Parathyroid adenoma (tissue), 2 donors: ENCODE results near the gene RPS6KA2.

Source experiments
- H2AFZ ChIP-seq: fragments of 300-600 bp; sonication (generic); one replicate; pipeline ENCODE4 v1.7.0; 2017; ENCODE audit warnings: antibody characterized with exemption, mild to moderate bottlenecking
- H3K27ac ChIP-seq: fragments of 300-600 bp; sonication (generic); one replicate; pipeline ENCODE4 v1.7.0; 2017
- H3K27me3 ChIP-seq: fragments of 300-600 bp; sonication (generic); one replicate; pipeline ENCODE4 v1.7.0; 2017; ENCODE audit warnings: low read length; ENCODE audit not compliant: control insufficient read depth, insufficient read depth
- H3K36me3 ChIP-seq: fragments of 300-600 bp; sonication (generic); one replicate; pipeline ENCODE4 v1.7.0; 2017; ENCODE audit warnings: low read length; ENCODE audit not compliant: control insufficient read depth, insufficient read depth
- H3K4me1 ChIP-seq: fragments of 300-600 bp; sonication (generic); one replicate; pipeline ENCODE4 v1.7.0; 2017; ENCODE audit warnings: control low read depth
- H3K4me2 ChIP-seq: fragments of 300-600 bp; sonication (generic); one replicate; pipeline ENCODE4 v1.7.0; 2017; ENCODE audit warnings: low read length
- H3K4me3 ChIP-seq: fragments of 300-600 bp; sonication (generic); one replicate; pipeline ENCODE4 v1.7.0; 2017; ENCODE audit warnings: low read depth, low read length
- H3K79me2 ChIP-seq: fragments of 300-600 bp; sonication (generic); one replicate; pipeline ENCODE4 v1.7.0; 2017; ENCODE audit warnings: control low read depth
- H3K9ac ChIP-seq: fragments of 300-600 bp; sonication (generic); one replicate; pipeline ENCODE4 v1.7.0; 2017; ENCODE audit warnings: mild to moderate bottlenecking
- H3K9me3 ChIP-seq: fragments of 300-600 bp; sonication (generic); one replicate; pipeline ENCODE4 v1.7.0; 2017; ENCODE audit warnings: low read length; ENCODE audit not compliant: control insufficient read depth
- TF ChIP-seq, protein P1 (sequence below): fragments of 300-600 bp; sonication (generic); IDR thresholded peaks from one replicate; pipeline ENCODE4 v1.7.0; 2017; ENCODE audit warnings: antibody characterized with exemption, mild to moderate bottlenecking
- donor health status: primary hyperparathyroidism.

RPS6KA2 gene

DNA sequence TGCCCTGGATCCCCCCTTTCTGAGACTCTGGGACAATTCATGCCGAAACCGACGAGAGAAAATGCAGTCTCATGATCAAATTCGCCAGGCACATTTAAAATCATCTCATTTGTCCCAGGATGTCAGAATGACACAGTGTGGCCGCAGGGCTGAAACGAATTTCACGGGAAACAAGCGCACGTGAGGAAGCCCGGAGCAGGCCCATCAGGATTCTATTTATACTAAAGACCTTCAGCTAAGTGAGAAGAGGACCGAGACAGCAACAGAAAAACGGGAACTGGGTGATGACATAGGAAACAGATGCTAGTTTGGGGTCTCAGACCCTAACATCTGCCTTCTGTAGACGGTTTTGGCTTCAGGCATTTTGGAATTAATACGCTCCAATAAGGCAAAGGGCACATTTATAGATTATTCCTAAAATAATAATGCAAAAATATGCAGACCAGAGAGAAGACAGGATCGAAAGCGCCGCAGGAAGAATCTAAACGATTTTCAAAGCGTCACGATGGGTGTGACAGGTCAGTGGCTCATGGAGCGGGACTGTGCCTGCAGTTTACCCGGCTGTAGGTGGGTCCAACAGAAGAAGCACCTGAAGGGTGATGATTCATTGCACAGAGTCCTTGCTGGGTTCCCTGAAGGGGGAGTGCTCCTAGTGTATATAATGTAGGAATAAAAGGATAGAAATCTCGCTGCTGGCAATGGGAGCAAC lies 163.5 kb downstream of the RPS6KA2 start:
- Histone ChIP-seq H3K4me3 (no peak overlapping the region), H3K4me2 (no peak overlapping the region), H3K9ac (no peak overlapping the region), H3K27ac (no peak overlapping the region), H3K4me1 (peaks cover 3% of the 10 kb centered on the region), H2AFZ (no peak overlapping the region), H3K79me2 (no peaks in the 10 kb centered on the region), H3K27me3 (no peaks in the 10 kb centered on the region), H3K9me3 (no peaks in the 10 kb centered on the region), H3K36me3 (no peaks in the 10 kb centered on the region)
- TF ChIP-seq, protein P1, sequence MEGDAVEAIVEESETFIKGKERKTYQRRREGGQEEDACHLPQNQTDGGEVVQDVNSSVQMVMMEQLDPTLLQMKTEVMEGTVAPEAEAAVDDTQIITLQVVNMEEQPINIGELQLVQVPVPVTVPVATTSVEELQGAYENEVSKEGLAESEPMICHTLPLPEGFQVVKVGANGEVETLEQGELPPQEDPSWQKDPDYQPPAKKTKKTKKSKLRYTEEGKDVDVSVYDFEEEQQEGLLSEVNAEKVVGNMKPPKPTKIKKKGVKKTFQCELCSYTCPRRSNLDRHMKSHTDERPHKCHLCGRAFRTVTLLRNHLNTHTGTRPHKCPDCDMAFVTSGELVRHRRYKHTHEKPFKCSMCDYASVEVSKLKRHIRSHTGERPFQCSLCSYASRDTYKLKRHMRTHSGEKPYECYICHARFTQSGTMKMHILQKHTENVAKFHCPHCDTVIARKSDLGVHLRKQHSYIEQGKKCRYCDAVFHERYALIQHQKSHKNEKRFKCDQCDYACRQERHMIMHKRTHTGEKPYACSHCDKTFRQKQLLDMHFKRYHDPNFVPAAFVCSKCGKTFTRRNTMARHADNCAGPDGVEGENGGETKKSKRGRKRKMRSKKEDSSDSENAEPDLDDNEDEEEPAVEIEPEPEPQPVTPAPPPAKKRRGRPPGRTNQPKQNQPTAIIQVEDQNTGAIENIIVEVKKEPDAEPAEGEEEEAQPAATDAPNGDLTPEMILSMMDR, result no peak

DNA sequence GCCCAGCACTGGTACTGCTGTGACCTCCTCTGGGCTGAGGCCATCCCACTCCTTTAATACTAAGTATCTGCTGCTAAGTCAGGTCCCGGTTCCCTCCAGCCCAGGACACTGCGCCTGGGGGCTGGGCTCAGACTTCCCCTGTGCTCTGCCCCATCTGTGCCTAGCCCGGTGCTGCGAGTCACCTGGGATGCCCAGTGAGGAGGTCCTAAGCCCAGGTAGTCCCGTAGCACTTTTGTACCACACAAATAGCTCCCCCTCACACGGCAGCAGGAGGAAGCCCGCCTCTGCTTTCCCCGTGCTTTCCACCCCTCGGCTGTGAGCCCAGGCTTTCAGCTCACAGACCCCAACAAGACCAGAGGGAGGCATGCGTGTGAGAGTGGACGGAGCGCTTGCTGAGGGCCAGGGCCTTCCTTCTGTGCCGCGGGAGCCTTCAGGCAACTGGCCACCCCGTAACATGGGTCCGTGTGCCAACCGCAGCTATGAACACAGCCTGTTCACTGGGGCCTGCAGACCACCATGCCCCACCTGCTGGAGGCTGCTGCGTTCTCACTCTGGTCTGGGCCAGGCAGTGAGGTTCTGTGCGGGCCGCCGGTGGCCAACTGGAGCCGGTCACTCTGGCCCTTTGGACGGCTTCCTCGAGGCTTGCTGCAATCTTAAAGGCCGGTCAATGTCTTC lies 164.5 kb downstream of the RPS6KA2 start:
- H3K4me1 ChIP-seq, result peaks cover 3% of the 10 kb centered on the region
- H3K4me2 ChIP-seq, result no peak overlapping the region
- H3K4me3 ChIP-seq, result no peak overlapping the region
- no peak overlapping the region for H2AFZ ChIP-seq
- H3K36me3 ChIP-seq, result no peaks in the 10 kb centered on the region
- no peak overlapping the region for H3K9ac ChIP-seq
- H3K9me3 ChIP-seq, result no peaks in the 10 kb centered on the region
- TF ChIP-seq, protein P1, result no peak
- H3K27ac ChIP-seq, result no peak overlapping the region
- H3K27me3 ChIP-seq, result no peaks in the 10 kb centered on the region
- no peaks in the 10 kb centered on the region for H3K79me2 ChIP-seq

GRCh38 chr6:166461821-166462460 lies 165.1 kb downstream of the RPS6KA2 start:
- Histone ChIP-seq H3K27ac (no peak overlapping the region), H3K4me3 (no peak overlapping the region), H3K4me1 (peaks cover 3% of the 10 kb centered on the region), H2AFZ (no peak overlapping the region), H3K9me3 (no peaks in the 10 kb centered on the region), H3K9ac (no peak overlapping the region), H3K4me2 (no peak overlapping the region), H3K36me3 (no peaks in the 10 kb centered on the region), H3K27me3 (no peaks in the 10 kb centered on the region), H3K79me2 (no peaks in the 10 kb centered on the region)
- TF ChIP-seq, protein P1, result no peak

- Histone ChIP-seq H3K4me2 (no peak overlapping the region), H3K4me1 (peaks cover 3% of the 10 kb centered on the region), H2AFZ (no peak overlapping the region), H3K27ac (no peak overlapping the region), H3K4me3 (no peak overlapping the region), H3K9ac (no peak overlapping the region), H3K9me3 (no peaks in the 10 kb centered on the region), H3K27me3 (no peaks in the 10 kb centered on the region), H3K36me3 (no peaks in the 10 kb centered on the region), H3K79me2 (no peaks in the 10 kb centered on the region)
- TF ChIP-seq, protein P1, result no peak
Measured at GRCh38 chr6:166460473-166461437, 166.3 kb downstream of the RPS6KA2 start.
